ENCODE results near the gene NUP155. TPM values are rescaled to one million over a fixed set of nuclear protein-coding genes. Genes with fewer than 3 reads are reported as not detected.

Gene NUP155
- total RNA-seq, 1 donor from 2014 or later, result 18.0 TPM

- Histone ChIP-seq H3K4me1 (no peaks in the 10 kb centered on the region), H3K9me3 (no peaks in the 10 kb centered on the region), H3K27me3 (ENCODE audit: low read depth) (no peaks in the 10 kb centered on the region), H3K4me3 (no peak overlapping the region), H3K27ac (no peak overlapping the region), H3K36me3 (no peaks in the 10 kb centered on the region)
- intact Hi-C loops (cut with DNase I), result no loop called here
- no peak for ATAC-seq
- no peak for DNase-seq
- TF ChIP-seq CTCF (IDR thresholded peaks at IDR 0.05), result no peak
Measured at GRCh38 chr5:37255774-37256358, 115.0 kb downstream of the NUP155 start.

- DNase-seq (no peak), ATAC-seq (no peak)
- H3K27ac ChIP-seq, result no peak overlapping the region
- TF ChIP-seq CTCF (IDR thresholded peaks at IDR 0.05), result no peak
- H3K4me3 ChIP-seq, result no peak overlapping the region
- intact Hi-C loops (cut with DNase I), result no loop called here
- H3K4me1 ChIP-seq, result peaks cover 4% of the 10 kb centered on the region
- H3K36me3 ChIP-seq, result no peaks in the 10 kb centered on the region
- no peaks in the 10 kb centered on the region for H3K9me3 ChIP-seq
- no peaks in the 10 kb centered on the region for H3K27me3 ChIP-seq (ENCODE audit: low read depth)
Measured at GRCh38 chr5:37254581-37254980, 116.3 kb downstream of the NUP155 start.

- H3K4me1 ChIP-seq, result peaks cover 24% of the 10 kb centered on the region
- DNase-seq, result no peak
- TF ChIP-seq CTCF (IDR thresholded peaks at IDR 0.05), result no peak
- H3K27me3 ChIP-seq (ENCODE audit: low read depth), result no peaks in the 10 kb centered on the region
- H3K4me3 ChIP-seq, result no peak overlapping the region
- H3K9me3 ChIP-seq, result no peaks in the 10 kb centered on the region
- H3K36me3 ChIP-seq, result no peaks in the 10 kb centered on the region
- no peak for ATAC-seq
- H3K27ac ChIP-seq, result peak overlapping the region; percentile 3
- intact Hi-C loops (cut with DNase I), result no loop called here
Measured at GRCh38 chr5:37251665-37252064, 119.2 kb downstream of the NUP155 start.

GRCh38 chr5:37249815-37250164, 121.1 kb downstream of the NUP155 start:
- Histone ChIP-seq H3K27ac (peak overlapping the region; percentile 94), H3K4me1 (peaks cover 32% of the 10 kb centered on the region), H3K27me3 (ENCODE audit: low read depth) (no peaks in the 10 kb centered on the region), H3K36me3 (no peaks in the 10 kb centered on the region), H3K9me3 (no peaks in the 10 kb centered on the region), H3K4me3 (peak overlapping the region; percentile 84)
- ATAC-seq (peak in 1 of 2 donors; percentile 10), DNase-seq (no peak)
- intact Hi-C loops (cut with DNase I), result no loop called here
- no peak for TF ChIP-seq CTCF (IDR thresholded peaks at IDR 0.05)

GRCh38 chr5:37248970-37249814, 121.7 kb downstream of the NUP155 start, which contains the start of gene CPLANE1:
Gene CPLANE1, minus strand, starts transcription at chr5:37249376. Its CDS starts 1,678 bp downstream, at chr5:37247698.
- Histone ChIP-seq H3K36me3 (no peaks in the 10 kb centered on the region), H3K27me3 (ENCODE audit: low read depth) (no peaks in the 10 kb centered on the region), H3K4me3 (peak within 1 kb of the TSS; percentile 84), H3K27ac (peak within 1 kb of the TSS; percentile 94), H3K4me1 (peaks cover 32% of the 10 kb centered on the region), H3K9me3 (no peaks in the 10 kb centered on the region)
- ATAC-seq (peak; percentile 98 to 99), DNase-seq (peak; percentile 86)
- intact Hi-C loops (cut with DNase I), result no loop called here
- no peak for TF ChIP-seq CTCF (IDR thresholded peaks at IDR 0.05)
